K562 (cell line): ENCODE measurements around the gene VPS35. TPM values are rescaled to one million over a fixed set of nuclear protein-coding genes. Genes with fewer than 3 reads are reported as not detected.
A peak's percentile ranks its signal among the peaks of the same experiment; 100 is the strongest.

Experiments
- ASH1L ChIP-seq: fragments of 450-650 bp; IDR thresholded peaks from 2 replicates; pipeline ENCODE4 v1.6.1; 2018; ENCODE audit warnings: borderline replicate concordance, mild to moderate bottlenecking, low read depth; ENCODE audit not compliant: partially characterized antibody
- CREBBP ChIP-seq: IDR thresholded peaks from one replicate; pipeline ENCODE4 v1.6.1; 2012; ENCODE audit warnings: low read depth, mild to moderate bottlenecking, control low read depth, inconsistent platforms, low read length
- IRF2 ChIP-seq: sonication (generic); formaldehyde crosslinking; IDR thresholded peaks from 2 replicates; pipeline ENCODE4 v1.8.1; 2022; ENCODE audit warnings: mild to moderate bottlenecking, missing genetic modification reagents
- NFRKB ChIP-seq: fragments of 450-650 bp; IDR thresholded peaks from 2 replicates; pipeline ENCODE4 v1.6.1; 2016; ENCODE audit warnings: low read depth
- NRF1 ChIP-seq, 2 experiments: fragments of 450-650 bp; IDR thresholded peaks in 1 of 2; conservative IDR thresholded peaks in 1 of 2; 2 replicates each; pipeline ENCODE4 v1.6.1; 2014; ENCODE audit warnings: mild to moderate bottlenecking in 2 of 2
- SAP30 ChIP-seq: fragments of 200-600 bp; sonication (generic); IDR thresholded peaks from 2 replicates; pipeline ENCODE4 v1.6.1; 2012; ENCODE audit warnings: borderline replicate concordance, low read depth, mild to moderate bottlenecking, moderate library complexity, low read length, control low read depth, inconsistent platforms; ENCODE audit not compliant: insufficient read depth, poor library complexity, severe bottlenecking
- SMAD2 ChIP-seq: fragments of 150-350 bp; IDR thresholded peaks from 2 replicates; pipeline ENCODE4 v1.6.1; 2014; ENCODE audit warnings: low read depth, mild to moderate bottlenecking, low read length
- ZNF586 ChIP-seq: fragments of 450-650 bp; formaldehyde crosslinking; conservative IDR thresholded peaks from 2 replicates; pipeline ENCODE4 v1.4.0; 2020; ENCODE audit warnings: mild to moderate bottlenecking, moderate library complexity
- polyA plus RNA-seq, 8 experiments: library from polyadenylated mRNA; depleted of rRNA in 4 of 8; stranded (reverse) in 5 of 8; unstranded in 3 of 8; fragments of >200 nt; fragmentation: Nextera tagmentation in 2 of 8; fragmentation: Illumina TruSeq in 1 of 8; extraction: Ambion mirVana in 2 of 8; extraction: Trizol in 1 of 8; gene quantifications; 2 replicates each; pipeline versions ENCODE4 v1.2.1 to v1.2.3, GENCODE V29; 2011 to 2014; ENCODE audit warnings: inconsistent platforms in 1 of 8, missing spikeins in 1 of 8
- total RNA-seq, 7 experiments: library from RNA; depleted of rRNA in 6 of 7; stranded (reverse); fragments of >200 nt in 6 of 7; fragmentation: Illumina TruSeq in 2 of 7; extraction: Trizol in 2 of 7; gene quantifications; 2 replicates each; pipeline versions ENCODE4 v1.2.1 to v1.2.3, GENCODE V29; 2011 to 2021; ENCODE audit warnings: low replicate concordance in 1 of 7
- TF ChIP-seq, protein P1 (sequence below): sonication (generic); formaldehyde crosslinking; IDR thresholded peaks from 2 replicates; pipeline ENCODE4 v1.8.1; 2023; ENCODE audit warnings: mild to moderate bottlenecking, missing genetic modification reagents
- TF ChIP-seq, protein P2 (sequence below): conservative IDR thresholded peaks from 2 replicates; pipeline ENCODE4 v1.6.1; 2011; ENCODE audit warnings: low read depth, mild to moderate bottlenecking, low read length; ENCODE audit not compliant: control insufficient read depth
- TF ChIP-seq, protein P3 (sequence below): fragments of 250-450 bp; sonication (Bioruptor Pico); IDR thresholded peaks from 2 replicates; pipeline ENCODE4 v1.4.0; 2020; ENCODE audit warnings: mild to moderate bottlenecking, moderate library complexity, borderline replicate concordance
- TF ChIP-seq, protein P4 (sequence below): fragments of 450-650 bp; IDR thresholded peaks from 2 replicates; pipeline ENCODE4 v1.6.1; 2018; ENCODE audit not compliant: partially characterized antibody
- TF ChIP-seq, protein P5 (sequence below): fragments of 450-650 bp; IDR thresholded peaks from 2 replicates; pipeline ENCODE4 v1.6.1; 2017; ENCODE audit warnings: mild to moderate bottlenecking, moderate library complexity

VPS35 gene
- total and polyA plus RNA-seq, 9 of the 15 experiments (the other 6 are each of a cell fraction or from before 2014, with no cell fraction given) = 32.7 to 131 (median 66.2) TPM

DNA sequence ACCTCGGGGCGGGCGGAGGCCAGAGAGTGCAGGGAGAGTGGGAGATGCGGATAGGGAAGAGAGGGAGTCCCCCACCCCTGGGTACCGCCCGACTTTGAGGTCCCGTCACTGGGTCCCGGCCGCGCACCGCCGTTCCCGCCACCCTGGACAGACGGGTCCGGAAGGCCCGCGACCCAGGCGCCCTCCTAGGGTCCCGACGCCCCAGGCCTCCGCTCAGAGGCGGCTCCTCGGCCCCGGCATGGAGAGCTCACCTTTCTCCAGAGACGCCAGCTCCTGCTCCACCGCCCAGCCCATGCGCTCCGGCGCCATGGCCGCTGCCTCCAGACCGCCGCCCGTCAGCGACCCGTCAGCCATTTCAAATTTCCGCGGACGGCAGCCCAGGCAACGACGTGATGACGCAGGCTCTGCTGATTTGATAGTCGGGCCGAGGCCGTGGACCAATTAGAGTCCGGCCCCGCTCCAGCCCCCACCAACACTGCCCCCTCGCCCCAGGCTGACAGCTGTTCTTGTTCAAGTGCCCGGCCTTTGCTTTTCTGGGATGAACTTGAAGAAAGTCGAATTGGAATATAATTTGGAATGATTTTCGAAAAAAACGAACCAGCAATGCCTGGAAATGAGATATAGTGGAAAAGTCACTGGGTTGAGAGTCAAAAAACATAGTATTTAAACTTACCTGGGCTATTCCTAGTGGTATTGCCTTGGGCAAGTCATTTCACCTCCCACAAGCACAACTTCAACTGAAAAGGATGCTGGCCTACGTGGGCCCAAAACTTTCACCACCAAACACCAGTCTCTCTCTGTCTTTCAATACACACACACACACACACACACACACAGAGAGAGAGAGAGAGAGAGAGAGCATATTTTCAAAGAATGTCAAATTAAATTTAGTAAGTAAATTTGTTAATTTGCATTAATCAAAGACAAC, 67.7 kb downstream of the VPS35 start, which contains the start of gene SHCBP1 (continued):
- TF ChIP-seq, protein P1, sequence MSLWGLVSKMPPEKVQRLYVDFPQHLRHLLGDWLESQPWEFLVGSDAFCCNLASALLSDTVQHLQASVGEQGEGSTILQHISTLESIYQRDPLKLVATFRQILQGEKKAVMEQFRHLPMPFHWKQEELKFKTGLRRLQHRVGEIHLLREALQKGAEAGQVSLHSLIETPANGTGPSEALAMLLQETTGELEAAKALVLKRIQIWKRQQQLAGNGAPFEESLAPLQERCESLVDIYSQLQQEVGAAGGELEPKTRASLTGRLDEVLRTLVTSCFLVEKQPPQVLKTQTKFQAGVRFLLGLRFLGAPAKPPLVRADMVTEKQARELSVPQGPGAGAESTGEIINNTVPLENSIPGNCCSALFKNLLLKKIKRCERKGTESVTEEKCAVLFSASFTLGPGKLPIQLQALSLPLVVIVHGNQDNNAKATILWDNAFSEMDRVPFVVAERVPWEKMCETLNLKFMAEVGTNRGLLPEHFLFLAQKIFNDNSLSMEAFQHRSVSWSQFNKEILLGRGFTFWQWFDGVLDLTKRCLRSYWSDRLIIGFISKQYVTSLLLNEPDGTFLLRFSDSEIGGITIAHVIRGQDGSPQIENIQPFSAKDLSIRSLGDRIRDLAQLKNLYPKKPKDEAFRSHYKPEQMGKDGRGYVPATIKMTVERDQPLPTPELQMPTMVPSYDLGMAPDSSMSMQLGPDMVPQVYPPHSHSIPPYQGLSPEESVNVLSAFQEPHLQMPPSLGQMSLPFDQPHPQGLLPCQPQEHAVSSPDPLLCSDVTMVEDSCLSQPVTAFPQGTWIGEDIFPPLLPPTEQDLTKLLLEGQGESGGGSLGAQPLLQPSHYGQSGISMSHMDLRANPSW (CRISPR knock-in tag) = no peak
- TF ChIP-seq IRF2 (CRISPR knock-in tag) = no peak
- no peak for TF ChIP-seq ASH1L
- TF ChIP-seq NRF1 (conservative IDR thresholded peaks at IDR 0.05 in 1 of 2, IDR thresholded peaks at IDR 0.05 in 1 of 2) = peak; percentile 42 to 50; a peak in 3 of 4 replicates
- TF ChIP-seq, protein P2, sequence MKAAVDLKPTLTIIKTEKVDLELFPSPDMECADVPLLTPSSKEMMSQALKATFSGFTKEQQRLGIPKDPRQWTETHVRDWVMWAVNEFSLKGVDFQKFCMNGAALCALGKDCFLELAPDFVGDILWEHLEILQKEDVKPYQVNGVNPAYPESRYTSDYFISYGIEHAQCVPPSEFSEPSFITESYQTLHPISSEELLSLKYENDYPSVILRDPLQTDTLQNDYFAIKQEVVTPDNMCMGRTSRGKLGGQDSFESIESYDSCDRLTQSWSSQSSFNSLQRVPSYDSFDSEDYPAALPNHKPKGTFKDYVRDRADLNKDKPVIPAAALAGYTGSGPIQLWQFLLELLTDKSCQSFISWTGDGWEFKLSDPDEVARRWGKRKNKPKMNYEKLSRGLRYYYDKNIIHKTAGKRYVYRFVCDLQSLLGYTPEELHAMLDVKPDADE = peak; percentile 89; the same call in 1 of the 2 replicates
- no peak for TF ChIP-seq CREBBP
- no peak for TF ChIP-seq ZNF586
- TF ChIP-seq, protein P3, sequence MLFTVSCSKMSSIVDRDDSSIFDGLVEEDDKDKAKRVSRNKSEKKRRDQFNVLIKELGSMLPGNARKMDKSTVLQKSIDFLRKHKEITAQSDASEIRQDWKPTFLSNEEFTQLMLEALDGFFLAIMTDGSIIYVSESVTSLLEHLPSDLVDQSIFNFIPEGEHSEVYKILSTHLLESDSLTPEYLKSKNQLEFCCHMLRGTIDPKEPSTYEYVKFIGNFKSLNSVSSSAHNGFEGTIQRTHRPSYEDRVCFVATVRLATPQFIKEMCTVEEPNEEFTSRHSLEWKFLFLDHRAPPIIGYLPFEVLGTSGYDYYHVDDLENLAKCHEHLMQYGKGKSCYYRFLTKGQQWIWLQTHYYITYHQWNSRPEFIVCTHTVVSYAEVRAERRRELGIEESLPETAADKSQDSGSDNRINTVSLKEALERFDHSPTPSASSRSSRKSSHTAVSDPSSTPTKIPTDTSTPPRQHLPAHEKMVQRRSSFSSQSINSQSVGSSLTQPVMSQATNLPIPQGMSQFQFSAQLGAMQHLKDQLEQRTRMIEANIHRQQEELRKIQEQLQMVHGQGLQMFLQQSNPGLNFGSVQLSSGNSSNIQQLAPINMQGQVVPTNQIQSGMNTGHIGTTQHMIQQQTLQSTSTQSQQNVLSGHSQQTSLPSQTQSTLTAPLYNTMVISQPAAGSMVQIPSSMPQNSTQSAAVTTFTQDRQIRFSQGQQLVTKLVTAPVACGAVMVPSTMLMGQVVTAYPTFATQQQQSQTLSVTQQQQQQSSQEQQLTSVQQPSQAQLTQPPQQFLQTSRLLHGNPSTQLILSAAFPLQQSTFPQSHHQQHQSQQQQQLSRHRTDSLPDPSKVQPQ (CRISPR knock-in tag) = no peak
- peak; percentile 79; the same call in 1 of the 2 replicates for TF ChIP-seq NFRKB
- TF ChIP-seq, protein P4, sequence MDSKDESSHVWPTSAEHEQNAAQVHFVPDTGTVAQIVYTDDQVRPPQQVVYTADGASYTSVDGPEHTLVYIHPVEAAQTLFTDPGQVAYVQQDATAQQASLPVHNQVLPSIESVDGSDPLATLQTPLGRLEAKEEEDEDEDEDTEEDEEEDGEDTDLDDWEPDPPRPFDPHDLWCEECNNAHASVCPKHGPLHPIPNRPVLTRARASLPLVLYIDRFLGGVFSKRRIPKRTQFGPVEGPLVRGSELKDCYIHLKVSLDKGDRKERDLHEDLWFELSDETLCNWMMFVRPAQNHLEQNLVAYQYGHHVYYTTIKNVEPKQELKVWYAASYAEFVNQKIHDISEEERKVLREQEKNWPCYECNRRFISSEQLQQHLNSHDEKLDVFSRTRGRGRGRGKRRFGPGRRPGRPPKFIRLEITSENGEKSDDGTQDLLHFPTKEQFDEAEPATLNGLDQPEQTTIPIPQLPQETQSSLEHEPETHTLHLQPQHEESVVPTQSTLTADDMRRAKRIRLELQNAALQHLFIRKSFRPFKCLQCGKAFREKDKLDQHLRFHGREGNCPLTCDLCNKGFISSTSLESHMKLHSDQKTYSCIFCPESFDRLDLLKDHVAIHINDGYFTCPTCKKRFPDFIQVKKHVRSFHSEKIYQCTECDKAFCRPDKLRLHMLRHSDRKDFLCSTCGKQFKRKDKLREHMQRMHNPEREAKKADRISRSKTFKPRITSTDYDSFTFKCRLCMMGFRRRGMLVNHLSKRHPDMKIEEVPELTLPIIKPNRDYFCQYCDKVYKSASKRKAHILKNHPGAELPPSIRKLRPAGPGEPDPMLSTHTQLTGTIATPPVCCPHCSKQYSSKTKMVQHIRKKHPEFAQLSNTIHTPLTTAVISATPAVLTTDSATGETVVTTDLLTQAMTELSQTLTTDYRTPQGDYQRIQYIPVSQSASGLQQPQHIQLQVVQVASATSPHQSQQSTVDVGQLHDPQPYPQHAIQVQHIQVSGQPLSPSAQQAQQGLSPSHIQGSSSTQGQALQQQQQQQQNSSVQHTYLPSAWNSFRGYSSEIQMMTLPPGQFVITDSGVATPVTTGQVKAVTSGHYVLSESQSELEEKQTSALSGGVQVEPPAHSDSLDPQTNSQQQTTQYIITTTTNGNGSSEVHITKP = peak; percentile 65
- peak; percentile 99 for TF ChIP-seq SAP30
- TF ChIP-seq SMAD2 = no peak
- TF ChIP-seq, protein P5, sequence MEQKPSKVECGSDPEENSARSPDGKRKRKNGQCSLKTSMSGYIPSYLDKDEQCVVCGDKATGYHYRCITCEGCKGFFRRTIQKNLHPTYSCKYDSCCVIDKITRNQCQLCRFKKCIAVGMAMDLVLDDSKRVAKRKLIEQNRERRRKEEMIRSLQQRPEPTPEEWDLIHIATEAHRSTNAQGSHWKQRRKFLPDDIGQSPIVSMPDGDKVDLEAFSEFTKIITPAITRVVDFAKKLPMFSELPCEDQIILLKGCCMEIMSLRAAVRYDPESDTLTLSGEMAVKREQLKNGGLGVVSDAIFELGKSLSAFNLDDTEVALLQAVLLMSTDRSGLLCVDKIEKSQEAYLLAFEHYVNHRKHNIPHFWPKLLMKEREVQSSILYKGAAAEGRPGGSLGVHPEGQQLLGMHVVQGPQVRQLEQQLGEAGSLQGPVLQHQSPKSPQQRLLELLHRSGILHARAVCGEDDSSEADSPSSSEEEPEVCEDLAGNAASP = no peak
